ENCODE results near the gene CAMSAP1. TPM values are rescaled to one million over a fixed set of nuclear protein-coding genes. Genes with fewer than 3 reads are reported as not detected.

The CAMSAP1 gene
- total RNA-seq, 1 experiment from 2014 or later: 24.8 TPM

DNA sequence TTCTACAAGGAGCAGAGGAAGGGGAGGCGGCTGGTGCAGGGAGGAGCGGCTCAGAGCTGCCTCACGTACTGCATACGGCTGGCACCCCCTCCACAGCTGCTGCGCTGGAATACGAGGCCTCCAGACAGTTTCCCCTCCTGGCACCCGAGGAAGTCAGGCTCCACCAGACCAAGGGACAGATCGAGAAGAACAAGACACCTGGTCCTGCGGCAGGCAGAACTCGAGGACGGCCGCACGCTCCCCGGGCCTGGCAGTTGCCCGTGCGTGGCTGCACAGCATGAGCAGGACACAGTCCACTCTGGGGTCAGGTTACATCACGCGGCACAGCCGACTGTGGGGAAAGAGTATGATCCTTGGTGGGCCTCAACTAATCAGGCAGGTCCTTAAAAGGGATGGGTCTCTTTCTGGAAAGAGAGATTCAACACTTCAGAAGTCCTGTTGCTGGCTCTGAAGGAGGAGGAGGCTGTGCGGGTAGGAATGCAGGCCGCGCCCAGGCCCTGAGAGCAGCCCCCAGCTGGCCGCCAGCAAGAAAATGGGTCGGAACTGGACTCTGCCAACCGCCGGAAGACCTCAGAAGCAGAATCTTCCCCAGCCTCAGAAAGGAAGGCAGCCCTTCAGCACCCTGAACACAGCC, 42.3 kb upstream of the CAMSAP1 start:
- CTCF ChIA-PET: no interaction called here
- POLR2A ChIA-PET: no interaction called here
- no TSS peak for BruUV-seq (replicated peaks)

GRCh38 chr9:135948968-135949367, 41.6 kb upstream of the CAMSAP1 start:
- H3K9me3 ChIP-seq (ENCODE audit: control insufficient read depth, insufficient read depth, low read depth, low read length): no peaks in the 10 kb centered on the region
- H3K27ac ChIP-seq (ENCODE audit: low read length): no peak overlapping the region
- no peaks in the 10 kb centered on the region for H3K27me3 ChIP-seq (ENCODE audit: control insufficient read depth, insufficient read depth, low read length)
- no peaks in the 10 kb centered on the region for H3K36me3 ChIP-seq (ENCODE audit: control insufficient read depth, insufficient read depth, low read length)
- POLR2A ChIA-PET: no interaction called here
- in situ Hi-C loops (cut with HindIII; ENCODE audit: low pct_unique_long_range_greater_than_20kb, low sequenced_read_pairs) (no loop called here), intact Hi-C loops (cut with micrococcal nuclease; ENCODE audit: unreplicated experiment) (no loop called here)
- no peaks in the 10 kb centered on the region for H3K4me1 ChIP-seq (ENCODE audit: control insufficient read depth, insufficient read depth, low read length)
- ATAC-seq (no peak), DNase-seq (ENCODE audit: low read depth, low spot score) (no peak)
- CTCF ChIA-PET: interaction anchor here (0.6 kb wide), 1 partner anchor 63 kb away, joined by 3 read pairs; no protein-coding TSS in a partner anchor
- no peak for TF ChIP-seq POLR2AphosphoS5 (IDR thresholded peaks at IDR 0.05; ENCODE audit: low read depth, low read length)
- TF ChIP-seq, protein P1, sequence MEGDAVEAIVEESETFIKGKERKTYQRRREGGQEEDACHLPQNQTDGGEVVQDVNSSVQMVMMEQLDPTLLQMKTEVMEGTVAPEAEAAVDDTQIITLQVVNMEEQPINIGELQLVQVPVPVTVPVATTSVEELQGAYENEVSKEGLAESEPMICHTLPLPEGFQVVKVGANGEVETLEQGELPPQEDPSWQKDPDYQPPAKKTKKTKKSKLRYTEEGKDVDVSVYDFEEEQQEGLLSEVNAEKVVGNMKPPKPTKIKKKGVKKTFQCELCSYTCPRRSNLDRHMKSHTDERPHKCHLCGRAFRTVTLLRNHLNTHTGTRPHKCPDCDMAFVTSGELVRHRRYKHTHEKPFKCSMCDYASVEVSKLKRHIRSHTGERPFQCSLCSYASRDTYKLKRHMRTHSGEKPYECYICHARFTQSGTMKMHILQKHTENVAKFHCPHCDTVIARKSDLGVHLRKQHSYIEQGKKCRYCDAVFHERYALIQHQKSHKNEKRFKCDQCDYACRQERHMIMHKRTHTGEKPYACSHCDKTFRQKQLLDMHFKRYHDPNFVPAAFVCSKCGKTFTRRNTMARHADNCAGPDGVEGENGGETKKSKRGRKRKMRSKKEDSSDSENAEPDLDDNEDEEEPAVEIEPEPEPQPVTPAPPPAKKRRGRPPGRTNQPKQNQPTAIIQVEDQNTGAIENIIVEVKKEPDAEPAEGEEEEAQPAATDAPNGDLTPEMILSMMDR (IDR thresholded peaks at IDR 0.05): no peak
- TF ChIP-seq TCF7L2 (IDR thresholded peaks at IDR 0.05; ENCODE audit: low read depth, low read length): no peak
- no peak for TF ChIP-seq SIN3A (IDR thresholded peaks at IDR 0.05; ENCODE audit: borderline replicate concordance, insufficient read depth, low read depth, low read length)
- TF ChIP-seq REST (IDR thresholded peaks at IDR 0.05; ENCODE audit: insufficient read depth in 1 of 2, low read depth in 2 of 2, low read length in 1 of 2): no peak
- BruUV-seq (replicated peaks): no TSS peak
- H3K4me3 ChIP-seq (ENCODE audit: low read depth in 2 of 2, low read length in 2 of 2): no peak overlapping the region

More for the DNA sequence above, 42.3 kb upstream of the CAMSAP1 start:
- H3K9me3 ChIP-seq (ENCODE audit: control insufficient read depth, insufficient read depth, low read depth, low read length): no peaks in the 10 kb centered on the region
- no peaks in the 10 kb centered on the region for H3K36me3 ChIP-seq (ENCODE audit: control insufficient read depth, insufficient read depth, low read length)
- no peaks in the 10 kb centered on the region for H3K27me3 ChIP-seq (ENCODE audit: control insufficient read depth, insufficient read depth, low read length)
- TF ChIP-seq POLR2AphosphoS5 (IDR thresholded peaks at IDR 0.05; ENCODE audit: low read depth, low read length): no peak
- no peak for TF ChIP-seq SIN3A (IDR thresholded peaks at IDR 0.05; ENCODE audit: borderline replicate concordance, insufficient read depth, low read depth, low read length)
- TF ChIP-seq REST (IDR thresholded peaks at IDR 0.05; ENCODE audit: insufficient read depth in 1 of 2, low read depth in 2 of 2, low read length in 1 of 2): no peak
- TF ChIP-seq TCF7L2 (IDR thresholded peaks at IDR 0.05; ENCODE audit: low read depth, low read length): no peak
- TF ChIP-seq, protein P1 (IDR thresholded peaks at IDR 0.05): no peak
- DNase-seq (ENCODE audit: low read depth, low spot score) (no peak), ATAC-seq (no peak)
- in situ Hi-C loops (cut with HindIII; ENCODE audit: low pct_unique_long_range_greater_than_20kb, low sequenced_read_pairs): no loop called here
- H3K4me3 ChIP-seq (ENCODE audit: low read depth in 2 of 2, low read length in 2 of 2): no peak overlapping the region
- no peak overlapping the region for H3K27ac ChIP-seq (ENCODE audit: low read length)
- intact Hi-C loops (cut with micrococcal nuclease; ENCODE audit: unreplicated experiment): no loop called here
- no peaks in the 10 kb centered on the region for H3K4me1 ChIP-seq (ENCODE audit: control insufficient read depth, insufficient read depth, low read length)
